ENCODE measurements around the gene EEF2KMT. TPM values are rescaled to one million over a fixed set of nuclear protein-coding genes. Genes with fewer than 3 reads are reported as not detected.

Gene EEF2KMT
- total and polyA plus RNA-seq, 2 of the 13 experiments (the other 11 are each of a cell fraction or from before 2014, with no cell fraction given), result 10.7 to 26.9 TPM

- TF ChIP-seq ZBTB40 (IDR thresholded peaks at IDR 0.05), result no peak
- peak; percentile 42; the same call in 1 of the 2 replicates for TF ChIP-seq ZBTB40 (CRISPR knock-in tag; IDR thresholded peaks at IDR 0.05)
- no peak; the same call in 1 of the 2 replicates for TF ChIP-seq IKZF5 (CRISPR knock-in tag; IDR thresholded peaks at IDR 0.05)
- TF ChIP-seq TFAP4 (IDR thresholded peaks at IDR 0.05; ENCODE audit: borderline replicate concordance, low read depth), result no peak
- no peak for TF ChIP-seq RBFOX2 (IDR thresholded peaks at IDR 0.05; ENCODE audit: low read depth, low read length)
- TF ChIP-seq TBX2 (CRISPR knock-in tag; IDR thresholded peaks at IDR 0.05; ENCODE audit: borderline replicate concordance), result peak; percentile 46
- TF ChIP-seq BATF2 (CRISPR knock-in tag; IDR thresholded peaks at IDR 0.05), result no peak
- TF ChIP-seq ZNF576 (CRISPR knock-in tag; IDR thresholded peaks at IDR 0.05), result no peak
- no peak for TF ChIP-seq NONO (IDR thresholded peaks at IDR 0.05)
- peak; percentile 70; the same call in 1 of the 2 replicates for TF ChIP-seq NONO (CRISPR knock-in tag; conservative IDR thresholded peaks at IDR 0.05)
- peak; percentile 35; the same call in 1 of the 2 replicates for TF ChIP-seq ZNF232 (CRISPR knock-in tag; IDR thresholded peaks at IDR 0.05; ENCODE audit: borderline replicate concordance)
- TF ChIP-seq ZNF768 (CRISPR knock-in tag; IDR thresholded peaks at IDR 0.05), result no peak
- no peak for TF ChIP-seq ZNF564 (CRISPR knock-in tag; IDR thresholded peaks at IDR 0.05)
- TF ChIP-seq ELF4 (CRISPR knock-in tag; IDR thresholded peaks at IDR 0.05; ENCODE audit: borderline replicate concordance), result no peak
- peak; percentile 69; the same call in 1 of the 2 replicates for TF ChIP-seq ZNF891 (CRISPR knock-in tag; IDR thresholded peaks at IDR 0.05)
- TF ChIP-seq ISL2 (CRISPR knock-in tag; IDR thresholded peaks at IDR 0.05), result peak; percentile 84
- TF ChIP-seq MED13 (CRISPR knock-in tag; IDR thresholded peaks at IDR 0.05), result 0 out of 2 replicates have a peak, but pooled peaks have one; percentile 39
Observed at GRCh38 chr16:5143761-5144620, 46.4 kb upstream of the EEF2KMT start (continued).
